Neural cell (in vitro differentiated cells): Measurements from ENCODE around the gene TSPAN11. TPM values are rescaled to one million over a fixed set of nuclear protein-coding genes. Genes with fewer than 3 reads are reported as not detected.

Source experiments
- H2AFZ ChIP-seq: fragments of 200-600, 300-800 bp; sonication (generic), shearing (Covaris generic); 2 replicates; pipeline ENCODE4 v1.6.0; 2014; ENCODE audit warnings: low read depth, mild to moderate bottlenecking, antibody characterized with exemption, low read length, moderate library complexity
- H3F3A ChIP-seq: fragments of 200-600 bp; shearing (Covaris generic); 2 replicates; pipeline ENCODE4 v1.6.1; 2016; ENCODE audit warnings: mild to moderate bottlenecking, moderate library complexity, mixed read lengths, antibody characterized with exemption, low read length; ENCODE audit not compliant: insufficient read depth, poor library complexity, severe bottlenecking
- H3K27ac ChIP-seq: fragments of 200-600, 300-800 bp; sonication (generic), shearing (Covaris generic); 2 replicates; pipeline ENCODE4 v1.5.1; 2014; ENCODE audit warnings: mild to moderate bottlenecking, low read length, moderate library complexity
- H3K27me3 ChIP-seq: fragments of 300-800, 200-600 bp; sonication (generic), shearing (Covaris generic); 2 replicates; pipeline ENCODE4 v1.6.0; 2014; ENCODE audit warnings: mild to moderate bottlenecking, low read depth, low read length, moderate library complexity; ENCODE audit not compliant: insufficient read depth
- H3K36me3 ChIP-seq: fragments of 300-800, 200-600 bp; sonication (generic), shearing (Covaris generic); 2 replicates; pipeline ENCODE4 v1.5.1; 2014; ENCODE audit warnings: mild to moderate bottlenecking, antibody characterized with exemption, low read length, moderate library complexity; ENCODE audit not compliant: insufficient read depth
- H3K4me2 ChIP-seq: fragments of 300-800, 200-600 bp; sonication (generic), shearing (Covaris generic); 2 replicates; pipeline ENCODE4 v1.6.0; 2014; ENCODE audit warnings: mild to moderate bottlenecking, low read length
- H3K4me3 ChIP-seq: fragments of 300-800, 200-600 bp; sonication (generic), shearing (Covaris generic); 2 replicates; pipeline ENCODE4 v1.5.1; 2014; ENCODE audit warnings: mild to moderate bottlenecking, low read length, moderate library complexity
- H3K79me2 ChIP-seq: fragments of 200-600 bp; shearing (Covaris generic); replicated peaks from 2 replicates; pipeline ENCODE4 v1.6.0; 2014; ENCODE audit warnings: mild to moderate bottlenecking, low read length, moderate library complexity; ENCODE audit not compliant: insufficient read depth
- H3K9ac ChIP-seq: fragments of 300-800, 200-600 bp; sonication (generic), shearing (Covaris generic); 2 replicates; pipeline ENCODE4 v1.6.1; 2016; ENCODE audit warnings: mild to moderate bottlenecking, low read length, mixed read lengths
- H3K9me2 ChIP-seq: fragments of 200-600 bp; shearing (Covaris generic); 2 replicates; pipeline ENCODE4 v1.6.1; 2016; ENCODE audit warnings: mild to moderate bottlenecking, low read length, mixed read lengths; ENCODE audit not compliant: insufficient read depth
- H3K9me3 ChIP-seq: fragments of 200-600, 300-800 bp; sonication (generic), shearing (Covaris generic); 2 replicates; pipeline ENCODE4 v1.6.1; 2016; ENCODE audit warnings: mild to moderate bottlenecking, mixed run types, low read length, moderate library complexity, mixed read lengths
- H4K20me1 ChIP-seq: fragments of 200-600 bp; shearing (Covaris generic); 2 replicates; pipeline ENCODE4 v1.6.1; 2016; ENCODE audit warnings: mild to moderate bottlenecking, mixed run types; ENCODE audit not compliant: insufficient read depth
- EP300 ChIP-seq: fragments of 450-650 bp; conservative IDR thresholded peaks from 2 replicates; pipeline ENCODE4 v1.6.1; 2014; ENCODE audit warnings: antibody characterized with exemption, mild to moderate bottlenecking, moderate library complexity; ENCODE audit not compliant: poor library complexity, severe bottlenecking
- EZH2 ChIP-seq: fragments of 200-600, 300-800 bp; shearing (Covaris generic), sonication (generic); IDR thresholded peaks from 2 replicates; pipeline ENCODE4 v1.6.1; 2014; ENCODE audit warnings: antibody characterized with exemption, low read length, borderline replicate concordance, mild to moderate bottlenecking; ENCODE audit not compliant: insufficient read depth, poor library complexity, severe bottlenecking
- MXI1 ChIP-seq: fragments of 450-650 bp; conservative IDR thresholded peaks from 2 replicates; pipeline ENCODE4 v1.6.1; 2014; ENCODE audit warnings: antibody characterized with exemption, mild to moderate bottlenecking; ENCODE audit not compliant: poor library complexity, severe bottlenecking
- POLR2AphosphoS5 ChIP-seq: IDR thresholded peaks from 2 replicates; pipeline ENCODE4 v1.6.1; 2012
- RAD21 ChIP-seq: fragments of 450-650 bp; conservative IDR thresholded peaks from 2 replicates; pipeline ENCODE4 v1.6.1; 2014; ENCODE audit warnings: antibody characterized with exemption, mild to moderate bottlenecking, moderate library complexity
- SMC3 ChIP-seq: fragments of 450-650 bp; conservative IDR thresholded peaks from 2 replicates; pipeline ENCODE4 v1.6.1; 2014; ENCODE audit warnings: antibody characterized with exemption, mild to moderate bottlenecking, moderate library complexity; ENCODE audit not compliant: poor library complexity
- TAF1 ChIP-seq: IDR thresholded peaks from 2 replicates; pipeline ENCODE4 v1.6.1; 2012; ENCODE audit warnings: low read depth
- polyA plus RNA-seq: library from polyadenylated mRNA; depleted of rRNA; stranded (reverse); fragments of >200 nt; gene quantifications from 2 replicates; pipeline ENCODE4 v1.2.3, GENCODE V29; 2014
- TF ChIP-seq, protein P1 (sequence below): fragments of 450-650 bp; IDR thresholded peaks from 2 replicates; pipeline ENCODE4 v1.5.1; 2014; ENCODE audit warnings: antibody characterized with exemption, mild to moderate bottlenecking, moderate library complexity; ENCODE audit not compliant: poor library complexity, severe bottlenecking
- TF ChIP-seq, protein P2 (sequence below): IDR thresholded peaks from 2 replicates; pipeline ENCODE4 v1.6.1; 2012; ENCODE audit warnings: borderline replicate concordance

The TSPAN11 gene
- polyA plus RNA-seq, 1 donor from 2014 or later: 5.6 TPM

DNA sequence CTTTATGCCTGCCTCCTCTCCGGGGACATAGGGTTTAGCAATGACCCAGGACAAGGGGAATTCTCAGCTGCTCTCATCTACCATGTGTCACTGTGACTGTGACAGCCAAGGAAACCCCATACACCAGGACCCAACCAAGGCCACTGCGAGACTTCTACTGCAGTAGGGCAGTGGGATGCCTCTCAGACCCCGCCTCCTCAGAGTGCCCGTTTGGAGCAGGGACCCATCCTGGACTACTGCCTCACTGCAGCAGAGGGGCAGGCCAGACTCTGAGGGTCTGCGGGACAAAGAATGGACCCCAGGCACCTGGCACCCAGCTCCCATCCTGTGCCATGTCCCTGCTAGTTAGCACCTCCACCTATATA lies 75.8 kb downstream of the TSPAN11 start:
- H3K27ac ChIP-seq: no peak overlapping the region

DNA sequence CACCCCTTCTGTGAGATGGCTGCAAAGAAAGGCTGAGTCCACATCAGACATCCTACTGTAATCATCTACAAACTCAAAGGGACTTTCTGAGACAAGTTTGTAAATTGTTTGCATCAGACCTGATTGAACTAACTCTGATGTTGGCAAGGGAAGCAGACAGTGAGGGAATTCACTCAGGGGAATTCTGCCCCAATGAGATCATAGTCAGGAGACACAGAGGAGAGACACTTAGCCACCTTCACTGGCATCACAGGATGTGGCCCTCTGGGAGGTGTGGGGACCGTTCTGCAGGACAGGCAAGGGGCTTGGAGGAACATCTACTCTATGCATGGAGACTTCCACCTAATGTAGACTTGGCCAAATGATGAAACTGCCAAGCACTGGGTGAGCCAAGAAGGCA lies 76.5 kb downstream of the TSPAN11 start:
- Histone ChIP-seq H3K27ac (no peak overlapping the region), H3K9ac (no peak overlapping the region), H3K4me2 (no peak overlapping the region), H3K36me3 (no peaks in the 10 kb centered on the region), H3K9me2 (no peaks in the 10 kb centered on the region), H3K27me3 (no peaks in the 10 kb centered on the region), H4K20me1 (no peaks in the 10 kb centered on the region), H3K4me3 (no peak overlapping the region), H3F3A (no peaks in the 10 kb centered on the region), H3K9me3 (no peaks in the 10 kb centered on the region), H2AFZ (no peak overlapping the region), H3K79me2 (no peaks in the 10 kb centered on the region)
- TF ChIP-seq EZH2 (no peak), RAD21 (no peak), SMC3 (no peak), POLR2AphosphoS5 (no peak), TAF1 (no peak), EP300 (no peak)
- TF ChIP-seq, protein P1, sequence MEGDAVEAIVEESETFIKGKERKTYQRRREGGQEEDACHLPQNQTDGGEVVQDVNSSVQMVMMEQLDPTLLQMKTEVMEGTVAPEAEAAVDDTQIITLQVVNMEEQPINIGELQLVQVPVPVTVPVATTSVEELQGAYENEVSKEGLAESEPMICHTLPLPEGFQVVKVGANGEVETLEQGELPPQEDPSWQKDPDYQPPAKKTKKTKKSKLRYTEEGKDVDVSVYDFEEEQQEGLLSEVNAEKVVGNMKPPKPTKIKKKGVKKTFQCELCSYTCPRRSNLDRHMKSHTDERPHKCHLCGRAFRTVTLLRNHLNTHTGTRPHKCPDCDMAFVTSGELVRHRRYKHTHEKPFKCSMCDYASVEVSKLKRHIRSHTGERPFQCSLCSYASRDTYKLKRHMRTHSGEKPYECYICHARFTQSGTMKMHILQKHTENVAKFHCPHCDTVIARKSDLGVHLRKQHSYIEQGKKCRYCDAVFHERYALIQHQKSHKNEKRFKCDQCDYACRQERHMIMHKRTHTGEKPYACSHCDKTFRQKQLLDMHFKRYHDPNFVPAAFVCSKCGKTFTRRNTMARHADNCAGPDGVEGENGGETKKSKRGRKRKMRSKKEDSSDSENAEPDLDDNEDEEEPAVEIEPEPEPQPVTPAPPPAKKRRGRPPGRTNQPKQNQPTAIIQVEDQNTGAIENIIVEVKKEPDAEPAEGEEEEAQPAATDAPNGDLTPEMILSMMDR: no peak
- TF ChIP-seq, protein P2, sequence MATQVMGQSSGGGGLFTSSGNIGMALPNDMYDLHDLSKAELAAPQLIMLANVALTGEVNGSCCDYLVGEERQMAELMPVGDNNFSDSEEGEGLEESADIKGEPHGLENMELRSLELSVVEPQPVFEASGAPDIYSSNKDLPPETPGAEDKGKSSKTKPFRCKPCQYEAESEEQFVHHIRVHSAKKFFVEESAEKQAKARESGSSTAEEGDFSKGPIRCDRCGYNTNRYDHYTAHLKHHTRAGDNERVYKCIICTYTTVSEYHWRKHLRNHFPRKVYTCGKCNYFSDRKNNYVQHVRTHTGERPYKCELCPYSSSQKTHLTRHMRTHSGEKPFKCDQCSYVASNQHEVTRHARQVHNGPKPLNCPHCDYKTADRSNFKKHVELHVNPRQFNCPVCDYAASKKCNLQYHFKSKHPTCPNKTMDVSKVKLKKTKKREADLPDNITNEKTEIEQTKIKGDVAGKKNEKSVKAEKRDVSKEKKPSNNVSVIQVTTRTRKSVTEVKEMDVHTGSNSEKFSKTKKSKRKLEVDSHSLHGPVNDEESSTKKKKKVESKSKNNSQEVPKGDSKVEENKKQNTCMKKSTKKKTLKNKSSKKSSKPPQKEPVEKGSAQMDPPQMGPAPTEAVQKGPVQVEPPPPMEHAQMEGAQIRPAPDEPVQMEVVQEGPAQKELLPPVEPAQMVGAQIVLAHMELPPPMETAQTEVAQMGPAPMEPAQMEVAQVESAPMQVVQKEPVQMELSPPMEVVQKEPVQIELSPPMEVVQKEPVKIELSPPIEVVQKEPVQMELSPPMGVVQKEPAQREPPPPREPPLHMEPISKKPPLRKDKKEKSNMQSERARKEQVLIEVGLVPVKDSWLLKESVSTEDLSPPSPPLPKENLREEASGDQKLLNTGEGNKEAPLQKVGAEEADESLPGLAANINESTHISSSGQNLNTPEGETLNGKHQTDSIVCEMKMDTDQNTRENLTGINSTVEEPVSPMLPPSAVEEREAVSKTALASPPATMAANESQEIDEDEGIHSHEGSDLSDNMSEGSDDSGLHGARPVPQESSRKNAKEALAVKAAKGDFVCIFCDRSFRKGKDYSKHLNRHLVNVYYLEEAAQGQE: no peak

More for the DNA sequence above, 75.8 kb downstream of the TSPAN11 start:
- Histone ChIP-seq H4K20me1 (no peaks in the 10 kb centered on the region), H3K79me2 (no peaks in the 10 kb centered on the region), H3K9me2 (no peaks in the 10 kb centered on the region), H3K27me3 (no peaks in the 10 kb centered on the region), H3K36me3 (no peaks in the 10 kb centered on the region), H3F3A (no peaks in the 10 kb centered on the region), H3K9me3 (no peaks in the 10 kb centered on the region), H3K4me3 (no peak overlapping the region), H3K9ac (no peak overlapping the region), H2AFZ (no peak overlapping the region), H3K4me2 (no peak overlapping the region)
- no peak for TF ChIP-seq SMC3
- TF ChIP-seq TAF1: no peak
- no peak for TF ChIP-seq MXI1
- TF ChIP-seq, protein P2: no peak
- no peak for TF ChIP-seq EP300
- no peak for TF ChIP-seq RAD21
- TF ChIP-seq, protein P1: no peak
- no peak for TF ChIP-seq EZH2
- TF ChIP-seq POLR2AphosphoS5: no peak
